GM12878 (cell line): Measurements from ENCODE around the gene RAB3A. TPM values are rescaled to one million over a fixed set of nuclear protein-coding genes. Genes with fewer than 3 reads are reported as not detected.
A peak's percentile ranks its signal among the peaks of the same experiment; 100 is the strongest.

Experiments
- ATF3 ChIP-seq: IDR thresholded peaks from 2 replicates; pipeline ENCODE4 v1.6.1; 2011; ENCODE audit warnings: low read depth, mild to moderate bottlenecking, low read length, moderate library complexity, borderline replicate concordance; ENCODE audit errors: extremely low read depth
- ATF7 ChIP-seq: fragments of 450-650 bp; IDR thresholded peaks from 2 replicates; pipeline ENCODE4 v1.6.1; 2016; ENCODE audit warnings: low read depth, mild to moderate bottlenecking
- BCL3 ChIP-seq: IDR thresholded peaks from 2 replicates; pipeline ENCODE4 v1.6.1; 2011; ENCODE audit warnings: borderline replicate concordance, low read depth, mild to moderate bottlenecking, moderate library complexity, low read length; ENCODE audit not compliant: insufficient read depth, poor library complexity, severe bottlenecking
- BCLAF1 ChIP-seq: fragments of 450-650 bp; IDR thresholded peaks from 2 replicates; pipeline ENCODE4 v1.6.1; 2017; ENCODE audit warnings: antibody characterized with exemption, mild to moderate bottlenecking, moderate library complexity
- CREB1 ChIP-seq: IDR thresholded peaks from 2 replicates; pipeline ENCODE4 v1.6.1; 2012; ENCODE audit warnings: low read depth, mild to moderate bottlenecking, inconsistent platforms
- EED ChIP-seq: sonication (generic); IDR thresholded peaks from 2 replicates; pipeline ENCODE4 v1.6.1; 2016; ENCODE audit warnings: antibody characterized with exemption, low read depth
- ESRRA ChIP-seq: IDR thresholded peaks from 2 replicates; pipeline ENCODE4 v1.6.1; 2012; ENCODE audit warnings: mild to moderate bottlenecking, low read length, improper control_type of control experiment
- FOXM1 ChIP-seq: IDR thresholded peaks from 2 replicates; pipeline ENCODE4 v1.6.1; 2012; ENCODE audit warnings: low read depth, mild to moderate bottlenecking, inconsistent platforms, low read length, moderate library complexity
- HSF1 ChIP-seq: fragments of 150-350 bp; IDR thresholded peaks from 2 replicates; pipeline ENCODE4 v1.6.1; 2014; ENCODE audit warnings: mild to moderate bottlenecking, low read depth, low read length
- IKZF1 ChIP-seq: fragments of 450-650 bp; conservative IDR thresholded peaks from 2 replicates; pipeline ENCODE4 v1.6.1; 2017; ENCODE audit warnings: antibody characterized with exemption, mild to moderate bottlenecking
- KDM1A ChIP-seq: fragments of 200-600 bp; sonication (generic); IDR thresholded peaks from 2 replicates; pipeline ENCODE4 v1.6.1; 2016; ENCODE audit warnings: borderline replicate concordance
- MAX ChIP-seq: IDR thresholded peaks from 2 replicates; pipeline ENCODE4 v1.6.1; 2012; ENCODE audit warnings: low read depth, low read length, improper control_type of control experiment
- MTA2 ChIP-seq: fragments of 450-650 bp; IDR thresholded peaks from 2 replicates; pipeline ENCODE4 v1.6.1; 2016; ENCODE audit warnings: low read depth, mild to moderate bottlenecking, moderate library complexity
- MXI1 ChIP-seq: fragments of 150-350 bp; IDR thresholded peaks from 2 replicates; pipeline ENCODE4 v1.6.1; 2011; ENCODE audit warnings: low read depth, mild to moderate bottlenecking, inconsistent platforms, low read length, improper control_type of control experiment
- MYB ChIP-seq: fragments of 150-350 bp; IDR thresholded peaks from 2 replicates; pipeline ENCODE4 v1.6.1; 2014; ENCODE audit warnings: mild to moderate bottlenecking, low read depth, low read length, borderline replicate concordance
- NR2C2 ChIP-seq: IDR thresholded peaks from 2 replicates; pipeline ENCODE4 v1.6.1; 2011; ENCODE audit warnings: borderline replicate concordance, low read depth; ENCODE audit not compliant: control insufficient read depth, insufficient read length
- PAX5 ChIP-seq: IDR thresholded peaks from 2 replicates; pipeline ENCODE4 v1.6.1; 2011; ENCODE audit warnings: low read depth, low read length, borderline replicate concordance
- RAD51 ChIP-seq: fragments of 450-650 bp; IDR thresholded peaks from 2 replicates; pipeline ENCODE4 v1.6.1; 2016; ENCODE audit warnings: moderate library complexity, mild to moderate bottlenecking, inconsistent platforms
- RCOR1 ChIP-seq: conservative IDR thresholded peaks from 2 replicates; pipeline ENCODE4 v1.6.1; 2012; ENCODE audit warnings: low read depth, low read length, improper control_type of control experiment
- SIX5 ChIP-seq: IDR thresholded peaks from 2 replicates; pipeline ENCODE4 v1.6.1; 2011; ENCODE audit warnings: mild to moderate bottlenecking, low read depth, low read length, moderate library complexity; ENCODE audit not compliant: severe bottlenecking
- SMARCA5 ChIP-seq: fragments of 450-650 bp; IDR thresholded peaks from 2 replicates; pipeline ENCODE4 v1.6.1; 2017; ENCODE audit warnings: mild to moderate bottlenecking
- SPI1 ChIP-seq: IDR thresholded peaks from 2 replicates; pipeline ENCODE4 v1.6.1; 2011; ENCODE audit warnings: low read depth, mild to moderate bottlenecking, low read length, moderate library complexity, borderline replicate concordance; ENCODE audit not compliant: insufficient read depth
- YY1 ChIP-seq: IDR thresholded peaks from 2 replicates; pipeline ENCODE4 v1.6.1; 2011; ENCODE audit warnings: low read depth, mild to moderate bottlenecking, low read length
- ZNF384 ChIP-seq: IDR thresholded peaks from 2 replicates; pipeline ENCODE4 v1.6.1; 2012; ENCODE audit warnings: low read depth, mild to moderate bottlenecking, low read length, improper control_type of control experiment, borderline replicate concordance
- ZZZ3 ChIP-seq: IDR thresholded peaks from 2 replicates; pipeline ENCODE4 v1.6.1; 2011; ENCODE audit warnings: low read depth; ENCODE audit not compliant: control insufficient read depth, insufficient read length
- polyA plus RNA-seq, 11 experiments: library from polyadenylated mRNA; depleted of rRNA in 4 of 11; unstranded in 6 of 11; stranded (reverse) in 5 of 11; fragments of >200 nt; fragmentation: Nextera tagmentation in 4 of 11; fragmentation: Illumina TruSeq in 1 of 11; extraction: Ambion mirVana in 4 of 11; extraction: Trizol in 1 of 11; gene quantifications; 1 replicate in 1 of 11; 2 replicates in 10 of 11; pipeline versions ENCODE4 v1.2.1 to v1.2.3, GENCODE V29; 2011 to 2016; ENCODE audit warnings: inconsistent platforms in 2 of 11, missing spikeins in 2 of 11, low read depth in 1 of 11
- total RNA-seq, 4 experiments: library from RNA; depleted of rRNA in 3 of 4; stranded (reverse); fragments of >200 nt in 3 of 4; fragmentation: Illumina TruSeq in 1 of 4; extraction: Trizol in 1 of 4; gene quantifications; 2 replicates each; pipeline versions ENCODE4 v1.2.1 to v1.2.3, GENCODE V29; 2013 to 2021

Gene RAB3A
- total and polyA plus RNA-seq, 10 of the 15 experiments (the other 5 are each of a cell fraction or from before 2014, with no cell fraction given): 0.07 to 3.5 (median 1.2) TPM; not detected in 1

- peak; percentile 57; the same call in 1 of the 2 replicates for TF ChIP-seq PAX5
- peak; percentile 65; the same call in 1 of the 2 replicates for TF ChIP-seq ESRRA
- TF ChIP-seq RAD51: peak; percentile 10; the same call in 1 of the 2 replicates
- TF ChIP-seq NR2C2: no peak
- no peak for TF ChIP-seq RCOR1
- 0 out of 2 replicates have a peak, but pooled peaks have one; percentile 18 for TF ChIP-seq ATF3
- peak; percentile 71; the same call in 1 of the 2 replicates for TF ChIP-seq HSF1
- TF ChIP-seq ZZZ3: no peak
- TF ChIP-seq KDM1A: no peak
- TF ChIP-seq MAX: no peak
- 0 out of 2 replicates have a peak, but pooled peaks have one; percentile 25 for TF ChIP-seq ATF7
- TF ChIP-seq SPI1: no peak
- TF ChIP-seq FOXM1: no peak
- no peak for TF ChIP-seq BCLAF1
- TF ChIP-seq MTA2: no peak
- no peak for TF ChIP-seq SMARCA5
- TF ChIP-seq MXI1: peak; percentile 64
- no peak for TF ChIP-seq EED
- TF ChIP-seq IKZF1: peak; percentile 91
- no peak for TF ChIP-seq SIX5
- peak; percentile 95 for TF ChIP-seq CREB1
- TF ChIP-seq ZNF384: no peak
- no peak for TF ChIP-seq MYB
- TF ChIP-seq YY1: peak; percentile 85
- no peak for TF ChIP-seq BCL3
Observed at GRCh38 chr19:18192673-18193387, 11.0 kb downstream of the RAB3A start, which contains the start of gene MPV17L2 (continued).
